MM.1S (cell line): ENCODE results near the gene PROM2.

ENCODE experiments used
- CTCF ChIP-seq: fragments of 300-600 bp; sonication (generic); IDR thresholded peaks from 2 replicates; pipeline ENCODE4 v1.5.1; 2016; ENCODE audit warnings: antibody characterized with exemption, low read length, mixed read lengths
- EZH2 ChIP-seq: fragments of 300-600 bp; sonication (generic); optimal IDR thresholded peaks from 2 replicates; pipeline ENCODE3; 2017; ENCODE audit warnings: low read depth, mild to moderate bottlenecking, antibody characterized with exemption, low read length, mixed read lengths

- TF ChIP-seq CTCF (no peak), EZH2 (no peak)
Measured at GRCh38 chr2:95296011-95296410, 21.8 kb downstream of the PROM2 start.
